ENCODE results near the gene WFDC1.
"Not testable (repeated sequence)": the region's sequence is repeated elsewhere in the genome, so short reads cannot be mapped to it uniquely, and the experiment has no call there.

The WFDC1 gene

GRCh38 chr16:84341528-84342295, 47.0 kb downstream of the WFDC1 start:
- Histone ChIP-seq H3K79me1 (ENCODE audit: low read length) (no peaks in the 10 kb centered on the region), H3K27me3 (ENCODE audit: insufficient read depth, low read length, poor library complexity) (no peaks in the 10 kb centered on the region), H3K18ac (ENCODE audit: low read length) (no peak overlapping the region), H4K5ac (ENCODE audit: low read length) (no peak overlapping the region), H3K23ac (ENCODE audit: low read length) (no peak overlapping the region), H2AK5ac (ENCODE audit: low read length) (no peak overlapping the region), H3K4me1 (ENCODE audit: control insufficient read depth, low read depth, low read length) (no peaks in the 10 kb centered on the region), H4K8ac (ENCODE audit: low read depth, low read length) (no peak overlapping the region), H3K27ac (ENCODE audit: low read depth, low read length) (no peak overlapping the region), H3K79me2 (ENCODE audit: control insufficient read depth, insufficient read depth, low read length) (no peaks in the 10 kb centered on the region), H3K4ac (ENCODE audit: low read depth, low read length) (no peak overlapping the region), H3K56ac (ENCODE audit: low read length) (no peak overlapping the region), H2BK5ac (ENCODE audit: low read length) (no peak overlapping the region), H3K4me2 (ENCODE audit: low read length) (no peak overlapping the region), H3K9ac (ENCODE audit: low read length) (no peak overlapping the region), H2BK15ac (replicated peaks; ENCODE audit: low read depth) (no peak overlapping the region), H3K4me3 (ENCODE audit: low read length) (no peak overlapping the region), H2BK120ac (ENCODE audit: low read depth, low read length) (no peak overlapping the region), H3K36me3 (ENCODE audit: control insufficient read depth, insufficient read depth, low read length) (no peaks in the 10 kb centered on the region)
- no peak for DNase-seq
- no CpG with 5 or more reads among the region's 24 CpGs for WGBS (ENCODE audit: extremely low coverage, insufficient coverage, low lambda C conversion rate)

- not testable (repeated sequence) for H2BK5ac ChIP-seq (ENCODE audit: low read length); DNase-seq; H3K4me2 ChIP-seq (ENCODE audit: low read length); H3K18ac ChIP-seq (ENCODE audit: low read length); H3K79me1 ChIP-seq (ENCODE audit: low read length); H2BK120ac ChIP-seq (ENCODE audit: low read depth, low read length); H3K27ac ChIP-seq (ENCODE audit: low read depth, low read length); H3K4ac ChIP-seq (ENCODE audit: low read depth, low read length); H4K8ac ChIP-seq (ENCODE audit: low read depth, low read length); H4K5ac ChIP-seq (ENCODE audit: low read length); H3K27me3 ChIP-seq (ENCODE audit: insufficient read depth, low read length, poor library complexity); H3K56ac ChIP-seq (ENCODE audit: low read length); H2AK5ac ChIP-seq (ENCODE audit: low read length); H3K23ac ChIP-seq (ENCODE audit: low read length); H3K9ac ChIP-seq (ENCODE audit: low read length); H2BK15ac ChIP-seq (replicated peaks; ENCODE audit: low read depth); H3K4me1 ChIP-seq (ENCODE audit: control insufficient read depth, low read depth, low read length); H3K4me3 ChIP-seq (ENCODE audit: low read length); H3K79me2 ChIP-seq (ENCODE audit: control insufficient read depth, insufficient read depth, low read length); H3K36me3 ChIP-seq (ENCODE audit: control insufficient read depth, insufficient read depth, low read length)
- no CpG with 5 or more reads among the region's 10 CpGs for WGBS (ENCODE audit: extremely low coverage, insufficient coverage, low lambda C conversion rate)
Observed at GRCh38 chr16:84343800-84344199, 49.1 kb downstream of the WFDC1 start.

GRCh38 chr16:84344781-84345180, 50.1 kb downstream of the WFDC1 start:
- Histone ChIP-seq H3K56ac (ENCODE audit: low read length) (no peak overlapping the region), H3K9ac (ENCODE audit: low read length) (no peak overlapping the region), H3K4me3 (ENCODE audit: low read length) (no peak overlapping the region), H3K27me3 (ENCODE audit: insufficient read depth, low read length, poor library complexity) (no peaks in the 10 kb centered on the region), H2BK5ac (ENCODE audit: low read length) (no peak overlapping the region), H3K18ac (ENCODE audit: low read length) (no peak overlapping the region), H2AK5ac (ENCODE audit: low read length) (no peak overlapping the region), H2BK120ac (ENCODE audit: low read depth, low read length) (no peak overlapping the region), H2BK15ac (replicated peaks; ENCODE audit: low read depth) (no peak overlapping the region), H3K4ac (ENCODE audit: low read depth, low read length) (no peak overlapping the region), H3K23ac (ENCODE audit: low read length) (no peak overlapping the region), H4K5ac (ENCODE audit: low read length) (no peak overlapping the region), H4K8ac (ENCODE audit: low read depth, low read length) (no peak overlapping the region), H3K4me2 (ENCODE audit: low read length) (no peak overlapping the region), H3K4me1 (ENCODE audit: control insufficient read depth, low read depth, low read length) (no peaks in the 10 kb centered on the region), H3K79me2 (ENCODE audit: control insufficient read depth, insufficient read depth, low read length) (no peaks in the 10 kb centered on the region), H3K79me1 (ENCODE audit: low read length) (no peaks in the 10 kb centered on the region), H3K36me3 (ENCODE audit: control insufficient read depth, insufficient read depth, low read length) (no peaks in the 10 kb centered on the region), H3K27ac (ENCODE audit: low read depth, low read length) (no peak overlapping the region)
- no peak for DNase-seq
- no CpG with 5 or more reads among the region's 8 CpGs for WGBS (ENCODE audit: extremely low coverage, insufficient coverage, low lambda C conversion rate)

- no peaks in the 10 kb centered on the region for H3K36me3 ChIP-seq (ENCODE audit: control insufficient read depth, insufficient read depth, low read length)
- no peaks in the 10 kb centered on the region for H3K4me1 ChIP-seq (ENCODE audit: control insufficient read depth, low read depth, low read length)
- H3K27ac ChIP-seq (ENCODE audit: low read depth, low read length): no peak overlapping the region
- H3K56ac ChIP-seq (ENCODE audit: low read length): no peak overlapping the region
- WGBS (ENCODE audit: extremely low coverage, insufficient coverage, low lambda C conversion rate): no CpG with 5 or more reads among the region's 9 CpGs
- no peak overlapping the region for H3K4me3 ChIP-seq (ENCODE audit: low read length)
- no peak overlapping the region for H2BK15ac ChIP-seq (replicated peaks; ENCODE audit: low read depth)
- DNase-seq: no peak
- H2AK5ac ChIP-seq (ENCODE audit: low read length): no peak overlapping the region
- H3K79me1 ChIP-seq (ENCODE audit: low read length): no peaks in the 10 kb centered on the region
- H2BK5ac ChIP-seq (ENCODE audit: low read length): no peak overlapping the region
- no peak overlapping the region for H3K9ac ChIP-seq (ENCODE audit: low read length)
- no peak overlapping the region for H3K18ac ChIP-seq (ENCODE audit: low read length)
- H4K5ac ChIP-seq (ENCODE audit: low read length): no peak overlapping the region
- H3K27me3 ChIP-seq (ENCODE audit: insufficient read depth, low read length, poor library complexity): no peaks in the 10 kb centered on the region
- no peaks in the 10 kb centered on the region for H3K79me2 ChIP-seq (ENCODE audit: control insufficient read depth, insufficient read depth, low read length)
- no peak overlapping the region for H2BK120ac ChIP-seq (ENCODE audit: low read depth, low read length)
- H3K23ac ChIP-seq (ENCODE audit: low read length): no peak overlapping the region
- no peak overlapping the region for H3K4ac ChIP-seq (ENCODE audit: low read depth, low read length)
- H4K8ac ChIP-seq (ENCODE audit: low read depth, low read length): no peak overlapping the region
- no peak overlapping the region for H3K4me2 ChIP-seq (ENCODE audit: low read length)
Observed at GRCh38 chr16:84347161-84347560, 52.5 kb downstream of the WFDC1 start.

GRCh38 chr16:84348386-84348888, 53.8 kb downstream of the WFDC1 start:
- no peak overlapping the region for H2BK15ac ChIP-seq (replicated peaks; ENCODE audit: low read depth)
- no peak for DNase-seq
- no peak overlapping the region for H2BK120ac ChIP-seq (ENCODE audit: low read depth, low read length)
- H3K27ac ChIP-seq (ENCODE audit: low read depth, low read length): no peak overlapping the region
- no peak overlapping the region for H3K23ac ChIP-seq (ENCODE audit: low read length)
- H3K27me3 ChIP-seq (ENCODE audit: insufficient read depth, low read length, poor library complexity): no peaks in the 10 kb centered on the region
- no peak overlapping the region for H2BK5ac ChIP-seq (ENCODE audit: low read length)
- H3K4me2 ChIP-seq (ENCODE audit: low read length): no peak overlapping the region
- no peaks in the 10 kb centered on the region for H3K4me1 ChIP-seq (ENCODE audit: control insufficient read depth, low read depth, low read length)
- no peaks in the 10 kb centered on the region for H3K79me2 ChIP-seq (ENCODE audit: control insufficient read depth, insufficient read depth, low read length)
- no peak overlapping the region for H3K4ac ChIP-seq (ENCODE audit: low read depth, low read length)
- H4K8ac ChIP-seq (ENCODE audit: low read depth, low read length): no peak overlapping the region
- H3K18ac ChIP-seq (ENCODE audit: low read length): no peak overlapping the region
- H3K56ac ChIP-seq (ENCODE audit: low read length): no peak overlapping the region
- no peaks in the 10 kb centered on the region for H3K79me1 ChIP-seq (ENCODE audit: low read length)
- no peak overlapping the region for H2AK5ac ChIP-seq (ENCODE audit: low read length)
- H3K4me3 ChIP-seq (ENCODE audit: low read length): no peak overlapping the region
- no CpG with 5 or more reads among the region's 6 CpGs for WGBS (ENCODE audit: extremely low coverage, insufficient coverage, low lambda C conversion rate)
- no peaks in the 10 kb centered on the region for H3K36me3 ChIP-seq (ENCODE audit: control insufficient read depth, insufficient read depth, low read length)
- no peak overlapping the region for H3K9ac ChIP-seq (ENCODE audit: low read length)
- no peak overlapping the region for H4K5ac ChIP-seq (ENCODE audit: low read length)
